BJ (cell line): ENCODE measurements around the gene NNMT. TPM values are rescaled to one million over a fixed set of nuclear protein-coding genes. Genes with fewer than 3 reads are reported as not detected.

Source experiments
- CTCF ChIA-PET: fragments of 350-600 bp; formaldehyde crosslinking; extraction: SDS; loops from one replicate; lab custom pipeline; 2021; ENCODE audit warnings: antibody characterized with exemption, inconsistent platforms; lab: Yijun Ruan, JAX
- POLR2A ChIA-PET: fragments of 300-600 bp; sonication (Branson Sonifier 250); formaldehyde crosslinking; extraction: SDS; loops from one replicate; lab custom pipeline; 2021; ENCODE audit warnings: antibody characterized with exemption; lab: Charles Lee
- DNase-seq: peaks from one replicate; pipeline ENCODE4 v3.0.0-alpha.2; 2011; ENCODE audit warnings: low read depth
- H3K27me3 ChIP-seq: 2 replicates; pipeline ENCODE4 v1.6.0; 2011; ENCODE audit warnings: low read length; ENCODE audit not compliant: control insufficient read depth, insufficient read depth
- H3K36me3 ChIP-seq: 2 replicates; pipeline ENCODE4 v1.5.1; 2011; ENCODE audit warnings: low read length; ENCODE audit not compliant: control insufficient read depth, insufficient read depth
- H3K4me3 ChIP-seq: 2 replicates; pipeline ENCODE4 v1.5.1; 2011; ENCODE audit warnings: low read depth, mild to moderate bottlenecking, control low read depth, low read length
- CTCF ChIP-seq: IDR thresholded peaks from 2 replicates; pipeline ENCODE4 v1.5.1; 2011; ENCODE audit warnings: low read depth, mild to moderate bottlenecking, control low read depth, inconsistent platforms, low read length, moderate library complexity; ENCODE audit not compliant: insufficient read depth
- polyA plus RNA-seq: library from polyadenylated mRNA; depleted of rRNA; stranded (reverse); fragments of >200 nt; gene quantifications from 2 replicates; pipeline ENCODE4 v1.2.3, GENCODE V29; 2011

Gene NNMT
- polyA plus RNA-seq, 1 experiment = 724 TPM

- Histone ChIP-seq H3K4me3 (no peak overlapping the region), H3K27me3 (no peaks in the 10 kb centered on the region), H3K36me3 (no peaks in the 10 kb centered on the region)
- POLR2A ChIA-PET = interaction anchor here (0.6 kb wide), 1 partner anchor 1331 kb away, joined by 3 read pairs; no protein-coding TSS in a partner anchor
- no peak for DNase-seq
- CTCF ChIA-PET = interaction anchor here (3.4 kb wide), 1 partner anchor 10 kb away, joined by 22 read pairs; no protein-coding TSS in a partner anchor
- TF ChIP-seq CTCF = no peak
Observed at GRCh38 chr11:114291381-114291780, 4.8 kb upstream of the NNMT start.

GRCh38 chr11:114291842-114292680 is 4.1 kb upstream of the NNMT start:
- peak; percentile 41 for DNase-seq
- ChIA-PET POLR2A (no interaction called here), CTCF (interaction anchor here (0.9 to 3.4 kb wide), 2 partner anchors 11 kb away, joined by 3 to 22 read pairs; no protein-coding TSS in a partner anchor)
- Histone ChIP-seq H3K4me3 (no peak overlapping the region), H3K36me3 (no peaks in the 10 kb centered on the region), H3K27me3 (no peaks in the 10 kb centered on the region)
- no peak for TF ChIP-seq CTCF

GRCh38 chr11:114293201-114293711 is 2.9 kb upstream of the NNMT start:
- CTCF ChIA-PET = interaction anchor here (0.6 to 0.9 kb wide), 4 partner anchors 12 to 907 kb away, joined by 3 to 4 read pairs (median 3); no protein-coding TSS in a partner anchor
- TF ChIP-seq CTCF = no peak
- DNase-seq = no peak

GRCh38 chr11:114296605-114297372 is 590 bp downstream of the NNMT start:
- Histone ChIP-seq H3K36me3 (peaks cover 6% of the 10 kb centered on the region), H3K4me3 (peak overlapping the region; percentile 88), H3K27me3 (no peaks in the 10 kb centered on the region)
- no peak for DNase-seq
- POLR2A ChIA-PET = interaction anchor here (0.9 to 1.9 kb wide), 5 partner anchors 8 to 20 kb away, joined by 3 to 43 read pairs (median 9); no protein-coding TSS in a partner anchor
- CTCF ChIA-PET = interaction anchor here (0.8 to 2.3 kb wide), 3 partner anchors 16 to 27 kb away, joined by 3 to 7 read pairs (median 6); no protein-coding TSS in a partner anchor
- no peak for TF ChIP-seq CTCF

More at GRCh38 chr11:114293201-114293711, 2.9 kb upstream of the NNMT start:
- Histone ChIP-seq H3K4me3 (no peak overlapping the region), H3K36me3 (peaks cover 2% of the 10 kb centered on the region), H3K27me3 (no peaks in the 10 kb centered on the region)
- POLR2A ChIA-PET = no interaction called here
